ENCODE data around the gene CTDSP2.

GRCh38 chr12:57777911-57778310 lies 68.6 kb downstream of the CTDSP2 start:
- TF ChIP-seq CTCF (IDR thresholded peaks at IDR 0.05): no peak
- no peak for TF ChIP-seq POLR2A (IDR thresholded peaks at IDR 0.05)
